Ovary (tissue), 3 donors: Measurements from ENCODE around the gene FAM120AOS.

ENCODE experiments used
- CTCF ChIP-seq, 3 donors: fragments of 450-650 bp in 2 of 3; fragments of 200-600 bp in 1 of 3; IDR thresholded peaks; one replicate each; pipeline versions ENCODE4 v1.5.1 to v1.8.0; 2016 to 2022; ENCODE audit warnings: antibody characterized with exemption in 3 of 3, mild to moderate bottlenecking in 1 of 3
- POLR2A ChIP-seq: fragments of 450-650 bp; IDR thresholded peaks from one replicate; pipeline ENCODE4 v1.6.1; 2017; ENCODE audit warnings: antibody characterized with exemption, mild to moderate bottlenecking, moderate library complexity
- donor health status: DM: no; HTN: no; CAD: no.

- TF ChIP-seq CTCF (IDR thresholded peaks at IDR 0.05) (no peak), POLR2A (no peak)
Measured at GRCh38 chr9:93479726-93480125, 26.3 kb upstream of the FAM120AOS start.
